GM21526 (cell line): Measurements from ENCODE around the gene PARPBP.
A peak's percentile ranks its signal among the peaks of the same experiment; 100 is the strongest.
"Not testable (repeated sequence)": the region's sequence is repeated elsewhere in the genome, so short reads cannot be mapped to it uniquely, and the experiment has no call there.

Experiments used
- ATAC-seq: cut with Tn5 transposase; IDR thresholded peaks from one replicate; pipeline ENCODE4 v1.9.1; 2021; ENCODE audit warnings: moderate library complexity; ENCODE audit not compliant: unreplicated experiment, low FRiP score

The PARPBP gene

GRCh38 chr12:102147062-102147587 is 27.1 kb downstream of the PARPBP start:
- not testable (repeated sequence) for ATAC-seq

DNA sequence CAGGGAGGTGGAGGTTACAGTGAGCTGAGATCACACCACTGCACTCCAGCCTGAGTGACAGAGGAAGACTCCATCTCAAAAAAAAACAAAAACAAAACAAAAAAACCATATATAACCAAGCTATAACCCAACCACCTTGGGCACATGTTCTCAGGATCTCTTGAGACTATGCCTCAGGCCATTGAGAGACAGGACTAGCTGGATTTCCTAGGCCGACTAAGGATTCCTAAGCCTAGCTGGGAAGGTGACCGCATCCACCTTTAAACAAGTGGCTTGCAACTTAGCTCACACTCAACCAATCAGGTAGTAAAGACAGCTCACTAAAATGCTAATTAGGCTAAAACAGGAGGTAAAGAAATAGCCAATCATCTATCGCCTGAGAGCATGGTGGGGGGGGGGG is 35.2 kb downstream of the PARPBP start:
- ATAC-seq: not testable (repeated sequence)

GRCh38 chr12:102163383-102163782 is 43.4 kb downstream of the PARPBP start:
- no peak for ATAC-seq

DNA sequence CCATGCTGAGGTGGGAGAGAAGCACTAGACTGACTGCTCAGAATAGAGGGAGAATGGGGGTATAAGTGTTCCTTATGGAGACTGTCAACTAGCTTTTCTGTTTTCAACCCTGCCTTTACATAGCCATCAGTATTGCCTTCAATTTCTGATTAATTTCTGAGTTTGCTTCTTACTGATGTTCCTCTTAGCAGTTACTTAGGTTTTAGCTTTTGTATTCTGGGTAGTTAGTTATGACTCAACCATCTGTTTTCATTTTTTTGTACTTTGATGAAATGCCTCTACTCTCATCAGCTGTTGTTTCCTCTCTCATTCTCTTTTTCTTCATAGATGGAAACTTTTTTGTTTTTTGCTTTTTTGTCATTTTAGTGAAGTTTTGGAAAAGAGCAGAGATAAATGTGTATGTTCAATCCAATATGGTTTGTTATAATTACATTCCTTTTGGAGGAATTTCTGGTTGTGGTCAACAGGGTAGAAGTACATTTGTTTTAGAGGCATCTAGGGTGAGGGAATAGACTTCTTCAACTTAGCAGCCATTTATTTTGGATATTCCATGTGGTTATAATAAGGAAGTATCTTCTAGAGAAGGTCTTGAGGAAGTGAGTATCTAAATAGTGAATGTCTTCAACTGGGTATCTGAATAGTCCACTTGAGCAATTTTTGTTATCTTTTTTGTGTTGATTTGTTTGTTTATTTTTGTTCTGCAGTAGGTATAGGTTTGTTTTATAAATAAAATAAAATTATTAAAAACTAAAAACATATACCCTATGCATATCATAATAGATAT is 48.0 kb downstream of the PARPBP start:
- peak; percentile 61 for ATAC-seq

DNA sequence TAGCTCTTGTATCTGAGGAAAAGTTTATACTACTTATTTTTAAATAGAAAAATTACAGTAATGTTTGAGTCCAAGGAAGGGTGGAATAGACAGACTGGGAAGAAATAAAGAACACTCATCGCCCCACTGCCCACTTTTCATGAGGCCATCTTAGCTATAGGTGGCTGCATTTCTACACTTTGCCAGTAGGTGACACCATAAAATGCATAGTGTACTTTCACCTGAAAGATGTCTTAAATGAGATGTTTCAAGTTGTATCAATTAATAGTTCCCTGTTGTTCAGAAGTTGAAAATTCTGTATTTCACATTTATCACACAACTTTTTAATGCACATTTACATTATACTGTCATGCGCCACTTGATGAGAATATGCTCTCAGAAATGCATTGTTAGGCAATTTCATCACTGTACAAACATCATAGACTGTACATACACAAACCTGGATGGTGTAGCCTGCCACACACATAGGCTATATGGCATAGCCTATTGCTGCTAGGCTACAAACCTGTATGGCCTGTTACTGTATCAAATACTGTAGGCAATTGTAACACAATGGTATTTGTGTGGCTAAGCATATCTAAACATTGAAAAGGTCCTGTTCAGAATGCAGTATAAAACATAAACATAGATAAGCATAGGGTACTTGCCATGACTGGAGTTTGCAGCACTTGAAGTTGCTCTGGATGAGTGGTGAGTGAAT is 50.1 kb downstream of the PARPBP start:
- ATAC-seq: no peak

- ATAC-seq: no peak
Observed at GRCh38 chr12:102171951-102172350, 52.0 kb downstream of the PARPBP start.

GRCh38 chr12:102172436-102172835 is 52.5 kb downstream of the PARPBP start:
- ATAC-seq: no peak

- ATAC-seq: no peak
Observed at GRCh38 chr12:102174117-102174516, 54.1 kb downstream of the PARPBP start.

- ATAC-seq: no peak
Observed at GRCh38 chr12:102174761-102175160, 54.8 kb downstream of the PARPBP start.

DNA sequence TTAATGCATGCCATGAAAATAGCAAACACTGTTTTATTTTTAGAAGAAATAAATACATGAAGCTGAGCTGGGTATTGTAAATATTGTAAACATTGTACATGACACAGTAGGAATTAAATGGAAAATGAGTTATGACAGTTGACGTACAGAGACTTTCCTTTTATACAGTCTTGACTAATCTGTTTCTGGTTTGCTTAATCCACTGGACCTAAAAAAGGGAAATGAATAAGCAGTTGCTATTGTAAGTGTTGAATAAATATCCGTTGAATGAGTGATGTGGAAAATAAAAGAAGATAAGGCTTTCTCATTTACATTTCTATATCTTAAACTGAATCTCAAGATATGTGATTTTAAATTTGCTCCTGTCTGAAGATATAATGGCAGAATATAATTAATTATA is 62.7 kb downstream of the PARPBP start:
- no peak for ATAC-seq

GRCh38 chr12:102195826-102196225 is 75.8 kb downstream of the PARPBP start:
- ATAC-seq: no peak

GRCh38 chr12:102197789-102198188 is 77.8 kb downstream of the PARPBP start, which contains the start of gene PMCH:
Gene PMCH, minus strand, starts transcription at chr12:102197833. Its CDS starts 63 bp downstream, at chr12:102197770.
- ATAC-seq: peak; percentile 84

GRCh38 chr12:102201436-102202061 is 81.6 kb downstream of the PARPBP start:
- no peak for ATAC-seq

GRCh38 chr12:102202556-102202955 is 82.6 kb downstream of the PARPBP start:
- no peak for ATAC-seq

GRCh38 chr12:102204025-102204424 is 84.0 kb downstream of the PARPBP start:
- ATAC-seq: no peak

- ATAC-seq: no peak
Observed at GRCh38 chr12:102215992-102216691, 96.2 kb downstream of the PARPBP start.

GRCh38 chr12:102220736-102221135 is 100.8 kb downstream of the PARPBP start:
- no peak for ATAC-seq

DNA sequence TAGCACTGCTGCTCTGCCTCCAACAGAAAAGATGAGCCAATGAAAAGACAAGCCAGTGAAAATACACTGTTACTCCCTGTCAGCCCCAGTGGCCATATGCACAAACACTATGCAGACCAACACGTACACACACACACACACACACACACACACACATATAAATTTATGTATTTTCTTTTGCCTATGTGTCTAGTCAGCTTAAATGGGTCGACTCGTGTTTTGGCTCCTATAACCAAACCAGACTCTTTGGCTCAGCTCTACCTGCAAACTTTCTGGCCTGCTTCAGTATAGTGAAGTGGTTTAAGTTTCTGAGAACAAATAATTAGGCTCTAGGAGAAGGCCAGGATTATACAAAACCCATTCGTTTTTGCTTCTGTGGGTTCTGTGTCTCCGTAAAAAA is 108.0 kb downstream of the PARPBP start:
- ATAC-seq: no peak

- ATAC-seq: no peak
Observed at GRCh38 chr12:102232036-102232435, 112.1 kb downstream of the PARPBP start.

DNA sequence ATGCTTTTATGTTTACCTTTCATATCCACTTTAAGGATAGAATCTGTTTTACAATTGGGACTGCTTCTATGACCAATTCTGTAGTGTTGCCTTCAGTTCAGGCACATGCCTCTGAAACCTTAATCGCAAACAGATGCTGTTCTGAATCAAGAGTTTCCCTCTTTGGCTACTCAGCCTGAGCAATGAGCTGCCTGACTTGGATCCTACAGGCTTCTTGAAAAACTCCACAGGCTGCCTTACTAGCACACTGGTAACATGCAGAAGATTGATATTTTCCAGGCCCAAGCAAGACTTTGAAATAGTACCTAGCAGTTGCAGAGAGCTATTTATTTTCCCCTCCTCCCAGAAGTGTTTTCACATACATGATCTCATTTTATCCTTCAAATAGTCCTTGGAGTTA is 112.5 kb downstream of the PARPBP start:
- ATAC-seq: no peak

DNA sequence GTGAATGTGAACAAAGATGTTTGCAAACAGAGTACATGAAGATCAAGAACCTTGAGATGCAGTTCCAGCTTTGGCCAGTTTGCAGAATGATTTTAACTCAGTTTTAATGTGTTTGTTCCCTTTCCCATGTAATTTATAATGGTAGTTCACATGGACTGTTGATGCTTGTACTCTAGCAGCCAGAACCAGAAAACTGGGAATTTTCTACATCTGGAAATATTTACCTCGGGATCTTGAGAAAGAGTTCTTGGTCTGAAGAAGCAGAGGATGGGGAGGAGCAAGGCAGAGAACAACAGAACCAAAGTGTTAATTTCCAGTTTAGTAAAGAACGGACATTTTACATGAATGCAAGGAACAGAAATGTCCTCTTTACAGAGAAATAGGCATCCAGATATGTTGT is 114.6 kb downstream of the PARPBP start:
- no peak for ATAC-seq
